Hematopoietic multipotent progenitor cell treated with erythropoietin and hydrocortisone succinate and interleukin-3 and kit ligand, for 15 days (in vitro differentiated cells): Measurements from ENCODE around the gene FXYD3.

Experiments
- DNase-seq: peaks from one replicate; pipeline ENCODE4 v3.0.0-alpha.2; 2015; ENCODE audit warnings: low spot score

Gene FXYD3, protein sequence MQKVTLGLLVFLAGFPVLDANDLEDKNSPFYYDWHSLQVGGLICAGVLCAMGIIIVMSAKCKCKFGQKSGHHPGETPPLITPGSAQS

DNA sequence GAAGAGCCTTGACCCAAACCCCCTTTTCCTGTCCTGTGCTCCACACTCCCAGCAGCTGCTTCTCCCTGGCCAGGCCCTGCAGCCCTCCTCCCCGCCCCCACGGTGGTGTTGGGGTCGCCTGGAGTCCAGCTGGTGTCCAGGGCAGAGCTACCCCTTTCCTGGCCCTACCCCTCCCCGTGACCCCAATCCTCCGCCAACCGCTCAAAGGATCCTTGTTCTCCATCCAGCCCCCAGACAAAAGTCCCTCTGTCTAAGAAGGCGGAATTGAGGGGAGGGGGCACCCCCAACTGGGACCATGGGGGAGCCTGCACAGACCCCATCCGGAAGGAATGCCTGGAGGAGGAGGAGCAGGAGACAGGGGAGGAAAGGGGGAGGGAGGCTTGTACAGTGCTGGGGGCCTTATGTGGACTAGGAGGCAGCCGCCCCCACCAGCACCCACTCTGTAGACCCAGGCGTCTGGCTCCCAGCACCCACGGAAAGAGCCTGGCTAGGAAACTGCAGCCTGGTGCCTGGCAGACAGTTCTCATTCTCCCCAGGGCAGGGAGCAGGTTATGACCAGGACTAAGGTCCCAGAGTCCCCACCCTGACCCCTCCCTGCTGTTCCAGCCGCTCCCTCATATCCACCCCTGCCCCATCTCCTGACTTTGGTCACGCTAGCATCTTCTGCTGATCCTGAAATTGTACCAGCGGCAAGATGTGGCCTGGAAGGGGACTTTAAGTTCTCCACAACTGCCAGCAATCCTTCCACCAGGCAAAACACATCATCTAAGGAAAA lies at the start of gene FXYD3:
FXYD3 (plus strand) TSS at position 647 of the 775 bp plus-strand sequence. CDS start 3,554 bp downstream, outside the sequence.
- no peak for DNase-seq

DNA sequence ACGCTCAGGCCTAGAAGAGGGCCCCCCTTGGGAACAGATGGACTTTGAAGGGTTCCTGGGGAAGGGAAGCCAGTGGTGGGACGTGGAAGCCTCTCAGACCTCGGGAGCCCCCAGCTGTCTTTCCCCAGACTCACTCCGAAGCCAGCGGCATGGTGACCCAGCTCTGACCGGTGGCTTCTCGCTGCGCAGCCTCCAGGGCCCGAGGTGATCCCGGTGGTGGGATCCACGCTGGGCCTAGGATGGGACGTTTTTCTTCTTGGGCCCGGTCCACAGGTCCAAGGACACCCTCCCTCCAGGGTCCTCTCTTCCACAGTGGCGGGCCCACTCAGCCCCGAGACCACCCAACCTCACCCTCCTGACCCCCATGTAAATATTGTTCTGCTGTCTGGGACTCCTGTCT lies 49.5 kb upstream of the FXYD3 start:
- no peak for DNase-seq

DNA sequence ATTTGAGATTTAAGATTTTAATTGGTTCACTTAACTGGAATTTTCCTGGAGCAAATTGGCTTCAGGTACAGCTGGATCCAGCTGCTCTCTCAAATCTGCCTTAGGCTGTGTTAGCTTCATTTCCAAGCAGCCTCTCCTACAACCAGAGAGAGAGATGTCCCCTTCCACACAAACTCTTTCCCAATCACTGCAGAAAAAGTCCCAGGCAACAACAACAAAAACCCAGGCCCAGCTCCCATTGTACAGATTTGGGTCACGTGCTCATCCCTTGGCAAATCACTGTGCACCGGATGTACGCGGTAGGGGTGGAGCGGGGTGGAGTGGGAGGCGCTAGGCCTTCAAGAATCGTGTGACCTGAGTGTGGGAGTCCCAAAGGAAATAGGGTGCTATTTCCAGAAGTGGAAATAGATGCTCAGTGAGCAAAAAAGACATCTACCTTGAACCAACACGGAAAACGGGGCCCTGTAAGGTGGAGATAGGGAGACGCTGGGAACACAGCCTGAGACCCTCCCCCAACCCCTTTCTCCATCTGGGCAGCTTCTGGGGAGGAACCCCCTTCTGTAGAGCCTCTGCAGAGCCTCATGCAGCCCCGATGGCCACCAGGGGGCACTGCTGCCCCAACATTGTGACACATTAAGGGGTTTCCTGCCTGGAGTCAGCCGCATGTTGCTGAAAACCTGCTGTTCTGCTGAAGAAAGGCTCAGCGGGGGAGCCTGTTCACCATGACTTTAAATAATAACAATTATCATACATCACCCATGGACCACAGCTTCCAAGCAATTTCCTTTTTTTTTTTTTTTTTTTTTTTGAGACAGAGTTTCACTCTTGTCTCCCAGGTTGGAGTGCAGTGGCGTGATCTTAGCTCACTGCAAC lies 48.7 kb upstream of the FXYD3 start:
- peak; percentile 82 for DNase-seq

DNA sequence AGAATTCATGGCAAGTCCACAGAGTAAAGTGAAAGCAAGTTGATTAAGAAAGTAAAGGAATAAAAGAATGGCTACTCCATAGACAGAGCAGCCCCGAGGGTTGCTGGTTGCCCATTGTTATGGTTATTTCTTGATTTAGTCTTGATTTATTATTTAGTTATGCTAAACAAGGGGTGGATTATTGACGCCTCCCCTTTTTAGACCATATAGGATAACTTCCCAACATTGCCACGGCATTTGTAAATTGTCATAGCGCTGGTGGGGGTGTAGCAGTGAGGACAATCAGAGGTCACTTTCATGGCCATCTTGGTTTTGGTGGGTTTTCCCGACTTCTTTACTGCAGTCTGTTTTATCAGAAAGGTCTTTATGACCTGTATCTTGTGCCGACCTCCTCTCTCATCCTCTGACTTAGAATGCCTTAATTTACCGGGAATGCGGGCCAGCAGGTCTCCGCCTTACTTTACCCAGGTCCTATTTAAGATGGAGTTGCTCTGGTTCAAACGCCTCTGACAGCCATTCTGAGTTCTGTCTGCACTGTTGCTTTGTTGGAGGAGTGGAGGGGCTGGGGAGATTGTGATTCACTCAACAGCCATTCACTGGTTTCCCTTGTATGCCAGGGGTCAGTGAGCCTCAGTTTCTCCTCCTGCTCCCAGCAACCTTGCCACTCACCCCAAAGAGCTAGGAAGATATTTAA lies 46.5 kb upstream of the FXYD3 start:
- no peak for DNase-seq

DNA sequence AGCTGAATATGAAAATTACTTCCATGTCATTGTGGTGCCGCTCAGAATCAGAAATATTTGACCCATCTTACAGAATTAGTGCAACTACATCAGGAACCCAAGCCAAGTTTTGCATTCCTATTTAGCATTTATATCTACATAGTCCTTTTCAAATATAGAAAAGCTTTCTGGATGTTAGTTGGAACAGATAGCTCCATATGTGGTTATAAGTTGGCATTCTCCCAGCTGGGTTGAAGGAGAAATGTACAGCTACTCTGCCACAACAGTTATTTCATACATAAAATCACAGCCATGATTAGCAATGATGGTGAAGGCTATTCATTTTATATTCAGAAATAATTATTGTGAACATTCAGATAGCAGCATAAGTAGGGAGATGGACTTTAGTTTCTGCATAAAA lies 45.9 kb upstream of the FXYD3 start:
- DNase-seq, result no peak

DNA sequence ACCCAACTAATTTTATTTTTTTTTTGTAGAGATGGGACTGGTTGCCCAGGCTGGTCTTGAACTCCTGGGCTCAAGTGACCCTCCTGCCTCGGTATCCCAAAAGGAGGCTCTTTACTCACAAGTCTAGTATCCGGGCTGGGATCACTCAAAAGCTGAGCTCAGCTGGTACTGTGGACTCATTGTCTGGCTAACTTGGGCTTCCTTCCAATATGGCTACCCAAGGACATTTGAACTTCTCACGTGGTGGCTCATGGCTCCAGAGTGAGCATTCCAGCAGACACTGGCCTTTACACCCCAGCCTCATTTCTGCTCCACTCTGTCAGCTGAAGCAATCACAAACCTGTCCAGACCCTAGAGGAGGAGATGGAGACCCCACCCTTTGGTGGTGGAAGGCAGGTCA lies 45.2 kb upstream of the FXYD3 start:
- DNase-seq, result no peak

DNA sequence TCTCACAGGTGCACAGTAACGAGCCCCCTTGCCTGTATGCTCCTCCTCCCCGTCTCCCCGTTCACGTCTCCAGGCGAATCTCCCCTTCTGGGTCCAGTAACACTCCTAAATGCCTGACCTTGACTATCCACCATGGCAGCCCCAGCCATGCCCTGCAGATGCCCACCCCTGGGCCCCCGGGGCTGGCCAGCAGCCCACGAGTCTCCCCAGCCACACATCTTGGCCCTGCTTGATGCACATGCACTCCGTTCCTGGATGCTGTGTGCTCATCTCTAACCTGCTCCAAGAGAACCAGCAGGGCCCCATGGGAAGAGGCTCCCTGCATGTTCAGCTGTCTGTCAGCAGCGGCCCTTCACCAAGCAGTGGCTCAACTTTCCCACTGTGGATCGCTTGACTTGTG lies 42.1 kb upstream of the FXYD3 start:
- no peak for DNase-seq

DNA sequence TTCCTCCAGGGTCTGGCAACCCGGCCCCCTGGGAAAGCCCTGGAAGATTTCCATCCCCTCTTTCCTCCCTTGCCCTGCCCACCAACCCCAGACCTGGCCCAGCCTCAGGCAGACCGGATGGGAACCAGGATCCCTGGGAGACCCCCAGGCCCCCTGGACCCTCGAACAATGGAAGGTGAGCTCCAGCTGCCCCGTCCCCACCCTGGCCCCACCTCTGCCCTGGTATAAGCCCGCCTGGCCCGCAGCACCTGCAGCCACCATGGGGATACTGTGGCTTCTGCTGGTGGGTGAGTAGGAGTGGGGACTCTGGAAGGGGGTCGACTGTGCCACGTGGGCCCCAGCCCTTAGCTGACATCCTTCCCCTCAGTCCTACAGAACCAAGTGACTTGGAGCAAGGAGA lies 41.7 kb upstream of the FXYD3 start:
- DNase-seq, result no peak

DNA sequence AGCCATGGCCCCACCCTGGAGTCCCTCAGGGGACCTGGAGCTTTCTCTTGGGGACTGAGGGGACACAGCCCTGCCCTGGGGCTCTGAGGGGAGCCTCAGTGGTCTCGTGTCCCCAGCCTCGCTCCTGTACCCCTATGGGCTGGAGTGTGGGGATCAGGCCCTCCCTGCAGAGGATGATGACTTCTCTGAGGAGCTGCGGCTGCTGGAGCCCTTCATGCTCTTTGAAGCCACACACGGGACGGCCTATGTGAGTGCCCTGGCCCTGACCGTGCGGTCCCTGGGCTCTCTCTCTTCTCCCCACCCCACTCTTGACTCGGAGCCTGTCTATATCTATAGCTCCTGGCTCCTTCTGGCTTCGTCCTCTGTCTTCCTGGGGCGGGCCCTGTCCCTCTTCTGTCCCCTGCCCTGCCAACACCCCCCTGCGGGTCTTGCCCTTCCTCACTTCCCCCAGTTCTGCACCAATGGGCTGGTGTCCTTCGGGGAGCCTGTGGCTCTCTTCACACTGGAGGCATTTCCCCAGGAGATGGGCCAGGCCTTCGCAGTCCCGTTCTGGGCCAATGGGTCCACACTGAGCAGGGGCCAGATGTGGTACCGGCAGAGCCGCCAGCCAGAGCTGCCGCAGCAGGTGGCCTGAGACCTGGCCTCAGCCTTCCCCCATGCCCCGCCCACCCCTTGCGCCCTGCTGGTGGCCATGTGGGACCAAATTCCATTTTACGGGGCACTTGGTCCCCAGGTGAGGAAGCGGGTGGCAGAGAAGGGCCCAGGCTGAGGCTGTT lies 41.0 kb upstream of the FXYD3 start:
- DNase-seq, result no peak

DNA sequence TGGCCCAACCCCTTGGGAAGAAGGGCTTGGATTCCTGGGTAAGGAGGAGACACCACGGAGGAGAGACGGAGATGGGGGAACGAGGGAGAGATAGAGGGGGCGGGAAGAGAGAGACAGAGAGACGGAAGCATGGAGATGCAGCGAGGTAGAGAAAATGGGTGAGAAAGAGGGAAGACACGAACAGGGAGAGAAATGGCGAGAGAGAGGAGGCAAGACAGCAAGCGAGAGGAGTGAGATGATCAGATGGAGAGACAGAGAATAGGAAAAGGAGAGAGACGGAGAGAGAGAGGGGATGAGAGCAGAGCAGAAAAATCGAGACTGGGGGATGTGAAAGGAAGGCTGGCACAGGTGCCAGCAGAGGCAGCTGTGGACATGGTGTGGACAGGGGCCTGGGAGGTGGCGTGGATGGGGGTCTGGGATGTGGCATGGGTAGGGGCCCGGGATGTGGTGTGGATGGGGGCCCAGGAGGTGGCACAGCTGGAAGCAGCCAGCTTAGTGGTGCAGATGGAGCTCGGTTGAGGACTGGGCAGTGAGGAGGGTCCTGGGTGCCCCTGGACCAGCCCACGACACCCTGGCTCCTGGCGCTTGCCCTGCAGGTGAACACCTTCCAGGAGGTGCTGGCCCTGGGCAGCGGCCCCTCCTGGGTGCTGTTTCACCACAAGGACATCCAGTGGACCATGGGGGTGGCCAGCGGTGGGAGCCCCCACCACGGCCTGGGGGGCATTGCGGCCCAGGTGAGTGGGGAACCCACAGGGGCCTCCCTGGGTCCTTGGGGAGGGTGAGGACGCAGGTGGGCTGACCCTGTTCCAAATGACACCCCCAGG lies 40.2 kb upstream of the FXYD3 start:
- no peak for DNase-seq

DNA sequence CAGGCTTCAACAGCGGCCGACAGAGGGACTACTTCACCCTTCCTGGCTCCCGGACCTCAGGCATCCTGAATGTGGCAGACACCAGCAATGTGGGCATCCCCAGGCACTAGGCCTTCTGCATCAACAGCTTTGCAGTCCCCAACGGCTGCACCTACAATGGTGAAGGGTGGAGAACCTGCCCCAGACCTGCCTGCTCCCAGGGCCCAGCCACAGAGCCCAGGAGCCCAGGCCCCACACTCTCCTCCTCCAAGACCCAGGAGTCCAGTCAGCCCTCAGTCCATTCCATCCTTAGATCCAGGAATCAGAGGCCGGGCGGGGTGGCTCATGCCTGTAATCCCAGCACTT lies 39.6 kb upstream of the FXYD3 start:
- no peak for DNase-seq

DNA sequence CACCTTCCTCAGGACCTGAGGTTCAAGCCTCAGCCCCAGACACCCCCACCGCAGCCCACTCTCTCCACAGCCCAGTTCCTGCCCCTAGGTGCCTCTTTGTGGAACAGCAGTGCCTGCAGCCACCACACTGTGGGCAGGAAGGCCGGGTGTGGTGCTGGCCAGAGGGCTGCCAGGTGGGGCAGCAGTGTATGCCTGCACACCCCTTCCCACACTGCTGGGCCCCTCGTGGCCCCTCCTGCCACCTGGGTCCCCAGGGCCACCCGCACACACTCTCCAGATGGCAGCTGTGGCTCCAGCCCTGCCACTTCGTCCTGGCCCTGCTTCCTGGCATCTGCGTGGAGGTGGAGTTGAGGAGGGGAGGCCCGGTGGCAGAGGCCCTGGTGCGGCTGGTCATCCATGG lies 39.0 kb upstream of the FXYD3 start:
- DNase-seq, result no peak

DNA sequence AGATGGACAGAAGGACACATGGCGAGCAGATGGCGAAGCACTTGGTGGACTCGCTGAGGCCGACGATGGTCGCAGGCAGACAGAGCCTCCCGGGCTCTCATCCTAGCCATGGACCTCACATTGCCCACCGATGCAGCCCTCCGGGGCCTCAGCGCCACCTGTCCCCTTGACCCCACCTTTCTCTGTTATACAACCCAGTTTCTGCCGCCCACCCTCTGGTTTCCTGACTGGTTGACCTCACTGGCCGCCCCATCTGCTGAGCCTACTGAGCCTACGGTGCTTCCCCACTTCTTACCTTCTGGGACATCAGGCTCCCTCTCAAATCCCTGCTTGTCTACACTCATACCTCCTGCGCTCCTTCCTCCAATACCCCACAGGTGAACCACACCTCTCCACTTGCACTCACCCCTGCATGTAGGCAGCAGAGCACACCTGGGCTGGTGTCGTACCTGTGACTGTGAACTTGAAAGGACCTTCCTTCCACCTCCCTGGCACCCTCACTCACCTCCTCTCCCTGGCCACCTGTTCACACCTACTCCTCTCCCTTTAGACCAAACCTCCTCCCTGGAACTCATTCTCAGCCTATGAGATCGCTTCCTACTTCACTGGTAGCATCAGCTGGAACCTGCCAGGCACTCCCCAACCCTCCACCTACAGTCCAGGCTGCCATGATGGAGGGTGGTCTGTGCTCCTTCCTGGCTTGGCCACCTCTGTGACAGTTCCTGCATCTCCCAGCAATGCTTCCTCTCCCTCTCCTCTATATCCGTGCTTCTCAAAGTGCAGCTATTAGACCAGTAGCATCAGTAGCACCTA lies 38.0 kb upstream of the FXYD3 start:
- DNase-seq, result no peak

DNA sequence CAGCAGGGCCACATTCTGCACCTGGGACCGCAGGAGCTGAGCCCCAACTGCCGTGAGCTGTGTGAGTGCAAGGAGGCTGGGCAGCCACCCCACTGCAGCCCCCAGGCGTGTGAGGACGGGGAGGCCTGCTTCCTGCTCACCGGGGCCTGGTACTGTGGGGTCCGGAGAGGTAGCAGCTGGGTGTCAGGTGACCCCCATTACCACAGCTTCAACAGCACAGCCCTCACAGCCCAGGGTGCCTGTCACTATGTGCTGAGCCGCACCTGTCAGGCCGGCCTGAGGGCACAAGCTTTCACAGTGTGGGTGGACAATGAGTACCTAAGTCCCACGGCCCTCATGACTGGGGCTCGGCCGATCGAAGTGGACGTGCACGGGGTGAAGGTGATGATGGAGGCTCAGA lies 35.8 kb upstream of the FXYD3 start:
- DNase-seq, result no peak

DNA sequence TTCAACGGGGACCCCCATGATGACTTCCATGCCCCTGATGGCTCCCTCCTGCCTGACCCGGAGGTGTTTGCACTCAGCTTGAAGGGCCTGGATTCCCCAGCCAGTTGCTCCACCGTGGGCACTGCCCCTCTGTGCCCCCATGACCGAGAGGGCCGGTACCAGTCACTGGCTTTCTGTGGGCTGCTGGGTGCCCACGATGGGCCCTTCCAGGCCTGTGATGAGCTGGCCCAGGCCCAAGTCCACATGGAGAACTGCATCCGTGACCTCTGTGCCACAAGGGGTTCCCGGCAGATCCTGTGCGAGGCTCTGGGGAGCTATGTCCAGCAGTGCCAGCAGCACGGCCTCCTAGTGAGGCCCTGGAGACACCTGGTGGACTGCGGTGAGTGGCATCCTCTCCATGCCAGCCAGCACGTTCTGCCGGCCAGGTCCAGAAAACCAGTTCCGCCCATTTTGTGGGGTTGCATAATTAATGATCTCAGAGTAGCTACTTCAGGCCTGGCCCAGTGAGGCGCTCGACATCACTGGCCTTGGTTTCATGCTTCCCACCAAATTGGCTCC lies 34.9 kb upstream of the FXYD3 start:
- no peak for DNase-seq

DNA sequence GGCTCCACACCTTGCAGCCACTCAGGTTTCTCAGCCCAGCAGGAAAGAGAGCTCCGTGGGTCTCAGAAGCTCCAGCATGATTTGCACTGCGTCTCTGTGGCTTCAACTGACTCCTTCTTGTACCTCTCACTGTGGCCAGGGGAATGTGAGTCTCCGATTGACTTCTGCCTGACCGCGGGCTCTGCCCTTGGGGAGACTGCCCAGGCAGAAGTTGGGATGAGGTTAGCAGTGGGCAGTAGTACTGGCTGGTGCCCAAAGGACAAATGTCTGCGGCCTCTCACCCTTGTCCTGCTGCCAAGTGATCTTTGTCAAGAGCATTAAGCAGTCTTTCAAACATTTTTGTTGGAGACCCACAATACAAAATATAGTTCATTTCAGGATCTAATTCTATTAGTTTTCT lies 34.4 kb upstream of the FXYD3 start:
- no peak for DNase-seq

DNA sequence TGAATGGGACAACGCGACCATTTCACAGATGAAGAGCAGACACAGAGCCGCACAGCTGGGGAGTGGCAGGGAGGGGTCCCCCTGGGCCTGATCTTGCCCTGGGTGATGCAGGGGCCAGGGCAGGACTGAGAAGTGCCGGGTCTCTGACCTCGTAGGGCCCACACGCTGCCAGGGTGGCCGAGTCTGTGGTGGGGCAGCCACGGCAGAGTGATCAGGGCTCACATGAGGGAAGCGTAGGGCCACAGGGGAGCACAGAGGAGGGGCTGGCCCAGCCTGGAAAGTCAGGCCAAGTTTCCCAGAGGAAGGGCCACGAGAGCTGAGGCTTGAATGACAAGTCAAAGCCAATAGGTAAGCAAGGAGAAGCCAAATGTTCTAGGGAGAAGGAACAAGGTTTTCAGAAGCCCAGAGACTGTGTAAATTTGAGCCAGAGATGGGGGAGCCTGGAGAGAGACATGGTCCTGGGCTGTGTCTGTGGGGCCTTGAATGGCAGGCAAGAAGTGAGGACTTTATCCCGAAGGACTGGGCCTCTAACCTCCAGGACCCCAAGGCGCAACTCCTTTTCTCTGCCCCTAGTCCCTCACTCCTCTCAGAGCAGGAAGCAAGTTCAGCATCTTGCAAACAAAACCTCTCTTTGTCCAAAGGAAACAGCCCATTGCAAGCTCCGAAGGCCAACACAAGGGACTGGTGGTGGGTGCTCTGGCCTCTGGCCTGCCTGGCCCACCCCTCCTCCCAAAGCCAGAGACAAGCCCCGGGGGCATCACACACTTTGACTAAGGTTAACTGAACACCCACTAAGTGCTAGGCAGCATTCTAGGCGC lies 31.7 kb upstream of the FXYD3 start:
- DNase-seq, result no peak

DNA sequence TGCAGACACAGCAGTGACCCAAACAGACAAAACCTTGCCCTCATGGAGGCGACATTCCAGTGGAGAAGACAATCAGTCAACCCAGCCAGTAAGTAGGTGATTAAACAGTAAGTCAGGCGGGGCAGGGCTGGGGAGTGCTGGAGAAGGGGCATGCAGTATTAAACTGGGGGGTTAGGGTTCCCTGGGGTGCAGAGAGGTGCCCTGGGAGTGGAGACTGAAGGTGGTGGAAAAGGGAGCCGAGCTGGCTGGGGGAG lies 31.2 kb upstream of the FXYD3 start:
- no peak for DNase-seq

DNA sequence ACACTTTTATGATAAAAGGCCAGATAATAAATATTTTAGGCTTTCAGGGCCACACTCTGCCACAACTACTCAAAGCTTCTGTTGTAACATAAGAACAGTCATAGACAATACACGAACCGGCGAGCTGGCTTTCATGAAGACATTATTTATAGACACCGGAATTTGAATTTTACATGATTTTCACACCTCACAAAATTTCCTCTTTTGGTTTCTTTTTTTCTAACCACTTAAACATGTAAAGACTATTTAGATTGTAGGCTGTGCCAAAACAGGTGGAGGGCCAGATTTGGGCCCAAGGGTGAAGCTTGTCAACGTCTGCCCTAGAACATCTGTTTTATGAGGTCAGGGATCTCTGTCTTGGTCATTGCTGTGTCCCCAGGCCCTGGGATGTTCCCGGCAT lies 29.7 kb upstream of the FXYD3 start:
- DNase-seq, result no peak
